ENCODE data around the gene CPT2. TPM values are rescaled to one million over a fixed set of nuclear protein-coding genes. Genes with fewer than 3 reads are reported as not detected.
A peak's percentile ranks its signal among the peaks of the same experiment; 100 is the strongest.

Gene CPT2
- total and polyA plus RNA-seq, 9 of the 15 experiments (the other 6 are each of a cell fraction or from before 2014, with no cell fraction given) = 7.6 to 25.1 (median 16.8) TPM

DNA sequence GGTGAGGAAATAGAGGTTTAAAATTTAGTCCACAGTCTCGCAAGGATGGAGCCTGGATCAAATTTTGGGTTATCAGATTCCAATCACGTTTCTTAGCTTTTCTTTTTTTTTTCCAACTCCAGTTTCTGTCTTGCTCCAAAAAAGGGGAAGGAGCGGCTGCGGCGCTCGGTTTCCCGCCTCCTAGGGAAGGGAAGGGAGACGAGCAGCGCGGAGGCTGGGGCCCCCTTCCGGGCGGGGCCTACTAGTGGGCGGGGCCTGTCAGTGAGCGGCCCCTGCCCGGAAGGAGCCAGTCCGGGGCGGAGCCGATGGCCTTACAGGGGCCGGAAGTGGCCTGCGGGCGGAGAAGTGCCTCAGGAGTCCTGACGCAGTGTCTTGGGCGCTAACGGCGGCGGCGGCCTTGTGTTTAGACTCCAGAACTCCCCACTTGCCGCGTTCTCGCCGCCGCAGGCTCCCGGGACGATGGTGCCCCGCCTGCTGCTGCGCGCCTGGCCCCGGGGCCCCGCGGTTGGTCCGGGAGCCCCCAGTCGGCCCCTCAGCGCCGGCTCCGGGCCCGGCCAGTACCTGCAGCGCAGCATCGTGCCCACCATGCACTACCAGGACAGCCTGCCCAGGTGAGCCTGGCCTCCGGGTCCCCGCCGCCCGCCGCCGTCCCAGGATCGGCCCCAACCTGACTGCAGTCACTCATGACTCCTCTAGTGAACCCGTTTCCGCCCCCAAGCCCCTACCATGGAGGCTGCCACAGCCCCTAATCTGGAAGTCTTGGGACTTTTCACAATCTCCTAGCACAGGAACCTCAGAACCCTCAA lies at the start of gene CPT2 (continued):
- TF ChIP-seq, protein P1, sequence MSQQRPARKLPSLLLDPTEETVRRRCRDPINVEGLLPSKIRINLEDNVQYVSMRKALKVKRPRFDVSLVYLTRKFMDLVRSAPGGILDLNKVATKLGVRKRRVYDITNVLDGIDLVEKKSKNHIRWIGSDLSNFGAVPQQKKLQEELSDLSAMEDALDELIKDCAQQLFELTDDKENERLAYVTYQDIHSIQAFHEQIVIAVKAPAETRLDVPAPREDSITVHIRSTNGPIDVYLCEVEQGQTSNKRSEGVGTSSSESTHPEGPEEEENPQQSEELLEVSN (IDR thresholded peaks at IDR 0.05; ENCODE audit: borderline replicate concordance in 1 of 2, extremely low read depth in 1 of 2, insufficient read depth in 1 of 2, insufficient read length in 1 of 2, low read depth in 1 of 2, low read length in 1 of 2, poor library complexity in 1 of 2, severe bottlenecking in 1 of 2) = peak; percentile 71 to 93
- no peak for TF ChIP-seq USF1 (CRISPR knock-in tag; IDR thresholded peaks at IDR 0.05)
- TF ChIP-seq ZNF212 (CRISPR knock-in tag; IDR thresholded peaks at IDR 0.05) = no peak
- TF ChIP-seq EGR1 (conservative IDR thresholded peaks at IDR 0.05) = peak; percentile 9; the same call in 1 of the 2 replicates
- TF ChIP-seq NFRKB (IDR thresholded peaks at IDR 0.05; ENCODE audit: low read depth) = no peak; the same call in 1 of the 2 replicates
- no peak for TF ChIP-seq SRSF3 (IDR thresholded peaks at IDR 0.05; ENCODE audit: insufficient read depth, low read length)
- TF ChIP-seq ARID3B (CRISPR knock-in tag; IDR thresholded peaks at IDR 0.05; ENCODE audit: borderline replicate concordance) = no peak
- TF ChIP-seq HDGF (IDR thresholded peaks at IDR 0.05) = no peak
- no peak for TF ChIP-seq ZNF282 (CRISPR knock-in tag; IDR thresholded peaks at IDR 0.05)
- TF ChIP-seq U2AF2 (optimal IDR thresholded peaks at IDR 0.05; ENCODE audit: low read depth, low read length) = no peak
- TF ChIP-seq YBX1 (IDR thresholded peaks at IDR 0.05) = no peak
- no peak for TF ChIP-seq COPS2 (conservative IDR thresholded peaks at IDR 0.05)
- no peak; the same call in 1 of the 2 replicates for TF ChIP-seq STAG1 (CRISPR knock-in tag; IDR thresholded peaks at IDR 0.05; ENCODE audit: borderline replicate concordance)
- TF ChIP-seq ZNF224 (CRISPR knock-in tag; IDR thresholded peaks at IDR 0.05) = no peak
- no peak for TF ChIP-seq ZNF140 (CRISPR knock-in tag; IDR thresholded peaks at IDR 0.05)
- TF ChIP-seq RBM25 (IDR thresholded peaks at IDR 0.05; ENCODE audit: low read depth, low read length, severe bottlenecking) = no peak
- TF ChIP-seq LEF1 (IDR thresholded peaks at IDR 0.05) = peak; percentile 71
- peak; percentile 88 for TF ChIP-seq GTF2E2 (tag; IDR thresholded peaks at IDR 0.05)
- no peak for TF ChIP-seq PCBP2 (IDR thresholded peaks at IDR 0.05; ENCODE audit: low read depth, low read length, poor library complexity, severe bottlenecking)
- TF ChIP-seq E2F8 (IDR thresholded peaks at IDR 0.05; ENCODE audit: low read depth, partially characterized antibody) = peak; percentile 95
- no peak for TF ChIP-seq IFI16 (CRISPR knock-in tag; IDR thresholded peaks at IDR 0.05)
- no peak for TF ChIP-seq FOXK2 (conservative IDR thresholded peaks at IDR 0.05 in 1 of 2, IDR thresholded peaks at IDR 0.05 in 1 of 2; ENCODE audit: low read depth in 2 of 2)
- TF ChIP-seq ZNF551 (CRISPR knock-in tag; IDR thresholded peaks at IDR 0.05) = no peak
